ENCODE data around the gene FOXP1.

GRCh38 chr3:71255498-71255897 lies 328.0 kb downstream of the FOXP1 start:
- TF ChIP-seq, protein P1, sequence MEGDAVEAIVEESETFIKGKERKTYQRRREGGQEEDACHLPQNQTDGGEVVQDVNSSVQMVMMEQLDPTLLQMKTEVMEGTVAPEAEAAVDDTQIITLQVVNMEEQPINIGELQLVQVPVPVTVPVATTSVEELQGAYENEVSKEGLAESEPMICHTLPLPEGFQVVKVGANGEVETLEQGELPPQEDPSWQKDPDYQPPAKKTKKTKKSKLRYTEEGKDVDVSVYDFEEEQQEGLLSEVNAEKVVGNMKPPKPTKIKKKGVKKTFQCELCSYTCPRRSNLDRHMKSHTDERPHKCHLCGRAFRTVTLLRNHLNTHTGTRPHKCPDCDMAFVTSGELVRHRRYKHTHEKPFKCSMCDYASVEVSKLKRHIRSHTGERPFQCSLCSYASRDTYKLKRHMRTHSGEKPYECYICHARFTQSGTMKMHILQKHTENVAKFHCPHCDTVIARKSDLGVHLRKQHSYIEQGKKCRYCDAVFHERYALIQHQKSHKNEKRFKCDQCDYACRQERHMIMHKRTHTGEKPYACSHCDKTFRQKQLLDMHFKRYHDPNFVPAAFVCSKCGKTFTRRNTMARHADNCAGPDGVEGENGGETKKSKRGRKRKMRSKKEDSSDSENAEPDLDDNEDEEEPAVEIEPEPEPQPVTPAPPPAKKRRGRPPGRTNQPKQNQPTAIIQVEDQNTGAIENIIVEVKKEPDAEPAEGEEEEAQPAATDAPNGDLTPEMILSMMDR (conservative IDR thresholded peaks at IDR 0.05 in 1 of 2, IDR thresholded peaks at IDR 0.05 in 1 of 2; ENCODE audit: extremely low read depth in 1 of 2, insufficient read depth in 1 of 2, low read depth in 1 of 2, low read length in 2 of 2) = no peak
- no peak for TF ChIP-seq EZH2 (IDR thresholded peaks at IDR 0.05; ENCODE audit: borderline replicate concordance, low read length)

Measured in mammary epithelial cell (primary cell).